Right ventricle myocardium inferior (tissue), 1 donor: ENCODE data around the gene ZFPM1. TPM values are rescaled to one million over a fixed set of nuclear protein-coding genes. Genes with fewer than 3 reads are reported as not detected.

Experiments used
- ATAC-seq: fragments of 200-7000 bp; cut with Tn5 transposase; one replicate; pipeline ENCODE4 v1.9.1; 2020; ENCODE audit warnings: mild to moderate bottlenecking, moderate library complexity
- DNase-seq: peaks from one replicate; pipeline ENCODE4 v3.0.0; 2021; ENCODE audit errors: missing footprints
- intact Hi-C: fragments of 100-400 bp; cut with DNase I; formaldehyde crosslinking; loops from one replicate; pipeline ENCODE4 v1.11.0; 2022
- total RNA-seq: library from RNA; stranded (reverse); fragmentation: NEBNext Ultra II Directional; extraction: Animal tissue kit (Norgen Biotek cat#: 25700); gene quantifications from one replicate; pipeline ENCODE4 v1.2.1, GENCODE V29; 2021
- donor health status: DM: no; HTN: yes; CAD: no; lungs with severe emphysema.

The ZFPM1 gene
- total RNA-seq, 1 donor from 2014 or later = 4.1 TPM

- intact Hi-C loops = no loop called here
- DNase-seq (no peak), ATAC-seq (no peak)
Measured at GRCh38 chr16:88503374-88503770, 50.3 kb downstream of the ZFPM1 start.

DNA sequence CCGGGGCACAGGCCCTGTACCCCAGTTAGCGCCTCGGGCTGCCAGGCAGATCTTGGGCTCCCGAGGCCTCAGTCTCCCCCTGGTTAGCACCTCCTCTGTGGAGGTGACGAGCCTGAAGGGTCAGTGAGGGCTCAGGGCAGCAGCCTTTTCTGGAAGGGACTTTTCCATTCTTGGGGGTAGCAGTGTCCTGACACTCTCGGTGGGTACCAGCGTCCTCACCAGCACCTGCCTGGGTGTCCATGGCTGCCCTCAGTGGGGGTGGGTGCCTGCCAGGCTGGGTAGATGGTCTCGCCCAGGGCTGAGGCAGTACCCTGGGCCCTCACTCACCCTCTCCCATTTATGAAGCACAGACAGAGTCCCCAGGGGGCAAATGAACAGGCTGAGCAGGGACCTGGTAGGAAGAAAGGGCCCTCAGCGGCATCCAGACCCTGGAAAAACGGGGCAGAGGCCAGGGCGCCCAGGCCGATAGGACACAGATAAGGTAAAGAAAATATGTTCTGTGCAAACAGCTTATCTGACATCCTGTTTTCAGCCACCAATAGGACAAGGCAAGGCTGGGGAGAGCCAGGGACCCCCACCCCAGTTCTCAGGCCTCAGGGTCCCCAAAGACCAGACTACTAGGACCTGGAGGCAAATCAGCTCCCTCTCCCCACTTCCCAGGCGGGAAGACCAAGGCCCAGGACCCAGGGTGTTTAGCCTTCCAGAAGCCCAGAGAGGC, 50.9 kb downstream of the ZFPM1 start:
- DNase-seq = no peak
- no peak for ATAC-seq
- intact Hi-C loops = no loop called here

DNA sequence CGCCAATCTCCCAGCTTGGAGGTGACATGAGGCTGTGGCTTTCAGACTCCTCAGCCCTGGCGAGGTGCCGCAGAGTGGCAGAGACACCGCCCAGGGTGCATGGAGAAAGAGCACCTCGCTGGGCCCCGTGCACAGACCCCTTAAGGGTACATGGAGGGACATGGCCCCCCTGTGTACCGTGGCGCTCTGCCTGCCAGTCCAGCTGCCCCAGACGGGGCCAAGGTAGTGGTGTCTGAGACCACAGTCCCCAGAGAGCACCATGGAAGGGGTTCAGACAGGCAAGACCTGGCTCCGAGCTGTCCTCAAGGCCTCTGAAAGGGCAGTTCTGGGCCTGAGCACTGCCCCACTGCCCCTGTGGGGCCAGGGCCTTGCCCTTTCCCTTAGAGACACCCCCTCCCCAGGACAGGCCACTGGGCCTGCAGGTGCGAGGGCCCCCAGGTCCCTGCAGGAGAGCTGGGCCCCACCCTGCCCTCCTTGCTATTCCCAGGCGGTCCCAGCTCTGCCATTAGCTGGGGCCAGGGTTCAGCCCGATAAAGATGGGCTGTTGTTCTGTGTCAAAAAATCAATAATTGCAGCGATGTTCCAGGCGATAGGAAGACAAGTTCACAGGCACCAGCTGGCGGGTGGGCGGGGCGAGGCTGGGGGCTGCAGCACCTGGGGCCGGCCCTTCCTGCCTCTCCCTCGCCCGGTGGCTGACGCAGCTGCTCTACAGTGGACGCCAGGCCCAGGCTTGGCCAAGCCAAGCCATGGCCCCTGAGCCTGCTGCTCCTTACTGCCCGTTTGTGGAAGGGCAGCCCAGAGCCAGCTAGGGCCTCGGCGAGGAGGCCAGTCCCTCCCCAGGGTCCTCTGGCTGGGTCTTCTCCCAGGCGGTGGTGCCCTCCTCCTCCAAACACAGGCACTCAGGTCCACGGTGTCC, 51.7 kb downstream of the ZFPM1 start:
- intact Hi-C loops = no loop called here
- no peak for DNase-seq
- ATAC-seq = no peak

DNA sequence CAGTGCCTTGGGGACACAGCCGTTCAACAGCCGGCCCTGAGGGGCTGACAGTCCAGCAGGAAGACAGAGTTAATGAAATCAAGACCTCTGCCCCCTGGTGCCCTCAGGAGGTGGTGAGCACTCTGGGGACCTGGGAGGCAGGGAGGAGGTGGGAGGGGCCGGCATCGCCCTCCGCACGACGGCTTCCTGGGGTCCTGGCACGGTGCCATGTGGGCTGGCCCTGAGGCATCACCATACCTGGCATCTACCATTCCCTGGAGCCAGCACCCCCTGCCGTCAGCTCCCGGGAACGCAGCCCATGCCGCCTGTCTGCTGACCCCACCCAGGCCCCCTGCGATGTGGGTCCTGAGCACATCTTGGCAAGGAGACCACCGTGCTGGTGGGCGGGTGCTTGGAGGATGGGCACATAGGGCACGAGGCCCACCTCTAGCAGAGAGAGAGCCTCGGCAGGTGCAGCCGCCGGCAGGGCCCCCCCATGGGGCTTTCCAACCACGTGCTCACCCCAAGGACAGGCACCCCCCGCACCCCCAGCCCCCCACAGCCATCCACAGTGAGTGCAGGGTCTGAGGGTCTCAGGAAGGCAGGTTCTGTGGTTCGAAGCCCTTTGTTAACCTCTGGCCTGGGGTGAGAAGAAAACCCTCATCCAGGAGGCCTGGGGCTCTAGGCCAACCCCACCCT, 52.5 kb downstream of the ZFPM1 start:
- DNase-seq = no peak
- no peak for ATAC-seq
- intact Hi-C loops = no loop called here

DNA sequence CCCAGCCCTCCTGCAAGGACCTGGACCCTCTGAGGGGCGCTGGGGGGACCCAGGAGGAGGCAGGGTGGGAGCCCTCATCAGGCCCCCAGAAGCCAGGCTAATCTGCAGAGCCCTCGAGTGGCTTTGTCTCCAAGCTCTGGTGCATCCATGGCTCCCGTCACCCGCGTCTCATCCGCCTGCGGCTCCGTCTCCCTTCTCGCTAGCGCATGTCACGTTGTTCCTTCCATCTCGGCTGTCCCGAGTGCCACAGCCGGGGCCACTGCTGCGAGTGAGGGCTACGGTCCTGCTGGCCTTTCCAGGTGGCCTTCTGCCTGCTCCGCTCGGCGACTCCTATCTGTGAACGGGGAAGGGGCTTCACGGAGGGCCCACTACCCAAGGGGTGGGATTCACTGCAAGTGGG, 53.6 kb downstream of the ZFPM1 start:
- intact Hi-C loops = no loop called here
- ATAC-seq (no peak), DNase-seq (no peak)

GRCh38 chr16:88507231-88507743, 54.2 kb downstream of the ZFPM1 start:
- DNase-seq (no peak), ATAC-seq (no peak)
- intact Hi-C loops = no loop called here

- intact Hi-C loops = no loop called here
- no peak for DNase-seq
- no peak for ATAC-seq
Measured at GRCh38 chr16:88508376-88508867, 55.3 kb downstream of the ZFPM1 start.

- DNase-seq (no peak), ATAC-seq (no peak)
- intact Hi-C loops = no loop called here
Measured at GRCh38 chr16:88508868-88509748, 56.0 kb downstream of the ZFPM1 start.

GRCh38 chr16:88509749-88510069, 56.6 kb downstream of the ZFPM1 start:
- intact Hi-C loops = no loop called here
- no peak for ATAC-seq
- no peak for DNase-seq

DNA sequence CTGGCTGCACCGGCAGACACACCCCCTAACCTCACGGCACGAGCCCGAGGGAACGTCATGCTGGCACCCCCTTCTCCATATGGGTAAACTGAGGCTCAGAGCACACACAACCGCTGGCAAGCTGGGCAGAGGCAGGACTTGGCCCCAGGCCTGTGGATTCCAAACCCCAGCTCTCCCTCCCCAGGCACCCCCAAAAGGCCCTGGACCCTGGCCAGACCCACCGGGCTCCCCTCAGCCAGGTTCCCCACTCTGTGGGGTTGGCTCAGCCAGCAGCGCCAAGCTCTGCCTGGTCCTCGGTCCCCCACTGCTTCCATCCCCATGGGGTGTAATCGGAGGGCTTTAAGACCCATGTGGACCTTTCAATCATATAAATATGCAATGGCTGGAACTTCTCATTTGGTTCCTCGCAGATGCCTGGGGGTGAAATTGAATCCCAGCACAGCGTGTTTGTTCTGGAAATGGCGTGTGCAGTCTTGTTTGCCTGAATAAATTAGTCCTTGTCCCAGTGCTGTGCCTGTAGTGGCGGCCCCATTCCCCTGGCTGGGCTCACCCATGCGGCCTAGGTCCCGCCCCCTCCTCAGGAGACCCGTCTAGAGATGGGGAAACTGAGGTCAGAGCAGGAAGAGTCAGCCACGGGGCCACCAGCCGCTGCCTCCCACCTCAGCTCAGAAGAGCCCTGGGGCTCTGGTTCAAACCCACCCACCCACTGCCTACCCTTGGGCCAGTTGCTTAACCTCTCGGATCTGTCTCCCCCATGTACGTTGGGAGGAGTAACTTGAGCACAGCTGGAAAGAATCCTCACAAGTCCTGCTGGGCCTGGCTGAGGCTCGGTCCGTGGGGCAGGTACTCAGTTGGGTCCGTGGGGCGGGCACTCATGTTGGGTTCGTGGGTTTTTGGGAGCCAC, 57.3 kb downstream of the ZFPM1 start:
- intact Hi-C loops = no loop called here
- ATAC-seq (no peak), DNase-seq (no peak)

DNA sequence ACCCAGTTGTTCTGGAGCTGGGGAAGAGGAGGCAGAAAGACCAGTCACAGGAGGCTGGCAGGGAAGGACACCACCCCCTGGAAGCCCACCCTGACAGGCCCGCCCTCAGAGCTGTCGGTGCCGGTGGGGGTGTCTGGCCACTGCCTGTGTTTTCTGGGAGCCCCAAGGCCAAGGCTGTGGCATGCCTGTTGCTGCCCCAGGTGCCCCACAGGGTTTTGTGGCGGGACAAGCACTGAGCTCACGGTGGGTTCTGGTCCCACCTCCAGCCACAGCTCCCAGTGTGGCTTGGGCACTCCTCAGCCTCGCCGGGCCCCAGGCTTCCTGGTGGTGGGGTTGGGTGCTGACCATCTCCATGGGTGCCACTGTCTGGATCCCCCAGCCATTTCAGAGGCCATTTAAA, 58.0 kb downstream of the ZFPM1 start:
- ATAC-seq = no peak
- intact Hi-C loops = no loop called here
- no peak for DNase-seq

- no peak for ATAC-seq
- intact Hi-C loops = no loop called here
- DNase-seq = no peak
Measured at GRCh38 chr16:88511906-88512305, 58.8 kb downstream of the ZFPM1 start.

DNA sequence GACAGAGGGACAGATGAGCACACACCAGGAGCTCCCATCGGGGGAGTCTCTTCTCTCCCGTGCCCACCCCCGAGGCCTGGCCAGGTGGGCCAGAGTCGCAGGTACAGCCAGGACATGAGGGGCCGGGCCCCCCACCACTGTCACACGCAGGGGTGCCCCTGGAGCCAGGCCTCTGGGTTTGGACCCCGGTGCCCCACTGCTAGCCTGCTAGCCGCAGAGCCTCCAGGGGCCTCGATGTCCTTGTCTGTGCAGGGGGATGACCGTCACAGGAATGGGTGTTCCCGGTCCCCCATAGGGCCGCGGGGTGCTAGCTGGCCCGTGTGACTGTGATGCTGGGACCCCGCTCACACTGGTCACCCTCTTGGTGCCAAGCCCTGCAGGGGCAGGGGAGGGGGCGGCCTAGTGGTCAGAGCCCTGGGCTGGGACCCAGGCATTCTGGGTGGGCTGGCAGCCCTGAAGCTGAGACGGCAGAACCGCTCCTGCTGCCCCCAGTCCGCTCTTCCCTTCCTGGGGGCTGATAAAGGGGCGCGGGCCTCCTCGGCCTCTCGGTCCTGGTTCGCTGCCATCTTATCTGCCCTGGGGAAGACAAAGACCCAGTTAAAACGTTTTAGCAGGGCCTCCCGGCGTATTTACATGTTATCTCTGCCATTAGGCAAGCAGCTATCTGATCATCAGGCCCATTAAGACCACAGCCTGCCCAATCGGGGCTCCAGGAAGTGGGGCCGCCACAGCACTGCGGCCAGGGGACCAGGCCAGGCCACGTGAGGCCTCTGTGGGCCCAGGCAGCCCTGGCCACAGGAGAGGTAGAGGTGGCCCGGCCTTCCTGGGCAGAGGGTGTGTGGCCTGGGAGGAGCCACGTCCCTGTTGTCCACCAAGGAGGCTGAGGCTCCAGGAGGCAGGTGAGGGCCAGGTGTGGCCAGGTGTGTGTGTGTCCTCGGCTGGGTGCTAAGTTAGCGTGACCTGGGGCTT, 59.9 kb downstream of the ZFPM1 start:
- intact Hi-C loops = no loop called here
- ATAC-seq = no peak
- no peak for DNase-seq

DNA sequence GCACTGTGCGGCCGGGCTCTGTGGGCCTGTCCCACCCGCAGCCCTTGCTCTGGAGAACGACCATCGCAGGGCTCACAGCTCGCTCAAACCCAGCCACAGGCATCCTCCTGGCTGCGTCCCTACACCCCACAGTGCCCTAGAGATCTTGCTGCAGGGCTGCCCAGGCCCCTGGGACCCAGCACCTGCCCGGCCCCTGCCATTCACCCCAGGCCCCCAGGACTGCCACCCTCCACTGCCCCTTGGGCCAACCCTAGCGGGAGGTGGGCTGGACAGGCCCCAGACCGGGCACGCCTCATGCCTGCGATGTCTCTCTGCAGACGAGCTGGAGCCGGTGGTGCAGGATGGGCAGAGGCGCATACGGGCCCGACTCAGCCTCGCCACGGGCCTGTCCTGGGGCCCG, 61.0 kb downstream of the ZFPM1 start:
- ATAC-seq = no peak
- DNase-seq = no peak
- intact Hi-C loops = no loop called here

GRCh38 chr16:88514526-88515232, 61.6 kb downstream of the ZFPM1 start:
- ATAC-seq = no peak
- no peak for DNase-seq
- intact Hi-C loops = no loop called here

- intact Hi-C loops = no loop called here
- no peak for DNase-seq
- ATAC-seq = no peak
Measured at GRCh38 chr16:88515371-88515770, 62.3 kb downstream of the ZFPM1 start.
